DND-41 (cell line): ENCODE measurements around the gene CREB3L4.

Experiments used
- EZH2 ChIP-seq: IDR thresholded peaks from 3 replicates; pipeline ENCODE4 v1.6.1; 2012; ENCODE audit warnings: borderline replicate concordance, low read depth, mild to moderate bottlenecking, moderate library complexity, low read length, inconsistent platforms; ENCODE audit not compliant: severe bottlenecking
- TF ChIP-seq, protein P1 (sequence below): IDR thresholded peaks from 2 replicates; pipeline ENCODE4 v1.5.1; 2012; ENCODE audit warnings: borderline replicate concordance, low read length, moderate library complexity, mild to moderate bottlenecking; ENCODE audit not compliant: poor library complexity, severe bottlenecking; ENCODE audit errors: extremely low read depth

DNA sequence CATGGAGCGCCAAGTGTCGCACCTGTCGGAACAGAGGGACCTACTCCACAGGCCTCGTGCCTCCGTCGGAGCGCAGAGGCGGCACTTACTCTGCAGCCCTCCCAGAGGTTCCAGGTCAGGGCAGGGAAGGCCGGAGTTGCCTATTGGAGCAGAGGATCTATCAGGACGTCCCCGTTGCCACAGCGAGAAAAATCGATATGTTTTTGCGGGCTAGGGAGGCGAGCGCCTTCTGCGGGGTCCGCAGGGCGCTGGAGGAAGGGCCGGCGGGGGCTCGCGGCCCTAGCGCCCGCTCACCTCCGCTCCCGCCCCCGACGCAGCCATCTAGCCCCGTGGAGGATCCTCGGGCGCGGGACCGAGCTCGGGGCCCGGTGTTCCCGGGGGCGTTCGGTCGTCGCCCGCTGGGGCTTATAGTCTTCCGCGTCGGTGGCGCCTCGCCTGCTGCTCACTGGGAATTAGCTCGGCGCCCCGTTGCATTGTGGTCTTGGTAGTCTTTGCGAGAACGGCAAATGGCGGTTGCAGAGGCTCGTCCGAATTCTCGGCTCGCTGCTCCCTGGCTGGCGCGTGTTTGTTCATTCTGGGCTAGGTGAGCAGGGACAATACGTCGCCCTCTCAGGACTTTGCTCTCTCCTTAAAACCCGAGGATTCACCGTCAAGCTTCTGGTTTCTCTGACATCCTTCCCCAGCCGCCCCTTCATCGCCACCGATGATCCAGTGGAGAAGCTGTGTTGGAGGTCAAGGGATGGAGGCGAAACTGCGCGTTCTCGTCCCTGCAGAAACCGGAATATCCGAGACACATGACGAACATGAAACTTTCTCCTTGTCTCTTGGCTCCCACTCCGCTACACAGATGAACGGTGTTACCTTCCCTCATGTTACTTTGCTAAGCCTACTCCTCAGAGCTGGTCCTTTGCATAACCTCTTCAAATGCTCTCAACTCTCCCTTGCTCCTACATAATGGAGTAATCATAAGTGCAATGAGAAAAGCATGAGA lies 9.8 kb downstream of the CREB3L4 start, which contains the start of gene JTB:
- TF ChIP-seq, protein P1, sequence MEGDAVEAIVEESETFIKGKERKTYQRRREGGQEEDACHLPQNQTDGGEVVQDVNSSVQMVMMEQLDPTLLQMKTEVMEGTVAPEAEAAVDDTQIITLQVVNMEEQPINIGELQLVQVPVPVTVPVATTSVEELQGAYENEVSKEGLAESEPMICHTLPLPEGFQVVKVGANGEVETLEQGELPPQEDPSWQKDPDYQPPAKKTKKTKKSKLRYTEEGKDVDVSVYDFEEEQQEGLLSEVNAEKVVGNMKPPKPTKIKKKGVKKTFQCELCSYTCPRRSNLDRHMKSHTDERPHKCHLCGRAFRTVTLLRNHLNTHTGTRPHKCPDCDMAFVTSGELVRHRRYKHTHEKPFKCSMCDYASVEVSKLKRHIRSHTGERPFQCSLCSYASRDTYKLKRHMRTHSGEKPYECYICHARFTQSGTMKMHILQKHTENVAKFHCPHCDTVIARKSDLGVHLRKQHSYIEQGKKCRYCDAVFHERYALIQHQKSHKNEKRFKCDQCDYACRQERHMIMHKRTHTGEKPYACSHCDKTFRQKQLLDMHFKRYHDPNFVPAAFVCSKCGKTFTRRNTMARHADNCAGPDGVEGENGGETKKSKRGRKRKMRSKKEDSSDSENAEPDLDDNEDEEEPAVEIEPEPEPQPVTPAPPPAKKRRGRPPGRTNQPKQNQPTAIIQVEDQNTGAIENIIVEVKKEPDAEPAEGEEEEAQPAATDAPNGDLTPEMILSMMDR = peak; percentile 13
- no peak for TF ChIP-seq EZH2
